Fibroblast of skin of abdomen (primary cell): ENCODE results near the gene WEE2.
A peak's percentile ranks its signal among the peaks of the same experiment; 100 is the strongest.
"Not testable (repeated sequence)": the region's sequence is repeated elsewhere in the genome, so short reads cannot be mapped to it uniquely, and the experiment has no call there.

Experiments
- DNase-seq: peaks from one replicate; pipeline ENCODE4 v3.0.0-alpha.2; 2013

Gene WEE2

GRCh38 chr7:141714571-141714970 is 6.4 kb downstream of the WEE2 start:
- no peak for DNase-seq

GRCh38 chr7:141715018-141715417 is 6.9 kb downstream of the WEE2 start:
- no peak for DNase-seq

GRCh38 chr7:141715794-141716689 is 7.9 kb downstream of the WEE2 start:
- no peak for DNase-seq

DNA sequence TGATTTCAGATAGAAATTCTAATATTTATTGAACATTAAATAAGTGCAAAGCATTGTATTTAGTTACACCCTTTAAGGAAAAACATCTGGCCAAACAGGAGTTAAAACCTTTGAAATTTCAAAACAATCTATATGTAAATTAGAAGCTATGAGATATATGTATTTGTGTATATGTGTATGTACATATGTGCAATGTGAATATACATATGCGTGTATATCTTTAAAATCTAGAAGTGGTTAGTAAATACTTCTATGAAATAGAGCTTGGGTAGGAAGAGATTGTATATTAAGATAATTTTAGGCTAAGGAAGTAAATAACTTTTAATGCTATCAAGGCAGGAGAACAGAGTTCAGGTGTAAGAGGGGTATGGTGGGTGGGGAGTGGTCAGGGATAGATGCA is 9.3 kb downstream of the WEE2 start:
- no peak for DNase-seq

- DNase-seq: no peak
Measured at GRCh38 chr7:141722529-141722928, 14.4 kb downstream of the WEE2 start.

DNA sequence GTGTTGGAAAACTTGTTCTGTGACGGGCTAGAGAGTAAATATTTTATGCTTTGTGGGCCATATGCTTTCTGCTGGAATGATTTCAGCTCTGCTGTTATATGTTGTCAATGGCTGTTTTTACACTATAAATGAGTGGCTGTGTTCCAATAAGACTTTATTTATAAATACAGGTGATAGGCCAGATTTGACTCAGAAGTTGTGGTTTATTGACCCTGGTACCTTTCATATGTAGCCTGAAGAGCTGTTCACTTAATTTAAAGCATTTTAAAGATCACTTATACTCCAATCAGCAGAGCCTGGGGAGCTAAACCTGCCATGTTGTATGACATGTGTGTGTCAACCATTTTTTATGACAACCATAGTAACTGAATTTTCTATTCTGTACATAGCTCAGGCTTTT is 20.9 kb downstream of the WEE2 start:
- DNase-seq: no peak

DNA sequence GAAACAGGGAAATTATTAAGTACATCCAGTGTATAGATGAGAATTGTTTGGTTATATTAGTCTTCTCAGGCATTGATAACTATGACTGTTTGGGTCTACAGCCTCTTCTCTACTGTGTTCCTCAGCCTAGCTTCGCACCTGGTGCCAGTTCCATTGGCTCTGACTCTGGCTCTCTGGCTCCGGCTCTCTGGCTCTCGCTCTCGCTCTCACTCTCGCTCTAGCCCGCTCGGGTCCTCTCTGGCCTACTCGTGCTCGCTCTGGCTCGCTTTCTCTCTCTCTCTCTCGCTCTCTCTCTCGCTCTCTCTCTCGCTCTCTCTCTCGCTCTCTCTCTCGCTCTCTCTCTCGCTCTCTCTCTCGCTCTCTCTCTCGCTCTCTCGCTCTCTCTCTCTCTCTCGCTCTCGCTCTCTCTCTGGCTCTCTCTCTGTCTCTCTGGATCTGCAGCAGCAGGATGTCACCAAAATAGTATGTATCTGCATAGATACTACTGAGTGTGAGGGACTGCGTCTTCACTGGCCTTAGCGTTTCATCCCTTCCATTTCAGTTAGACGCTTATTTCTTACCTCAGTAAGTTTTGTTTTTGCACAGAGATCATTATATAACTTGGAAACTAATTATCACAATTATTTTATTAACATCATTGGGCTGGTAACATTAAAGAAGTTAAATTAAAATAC is 23.5 kb downstream of the WEE2 start:
- DNase-seq: no peak

DNA sequence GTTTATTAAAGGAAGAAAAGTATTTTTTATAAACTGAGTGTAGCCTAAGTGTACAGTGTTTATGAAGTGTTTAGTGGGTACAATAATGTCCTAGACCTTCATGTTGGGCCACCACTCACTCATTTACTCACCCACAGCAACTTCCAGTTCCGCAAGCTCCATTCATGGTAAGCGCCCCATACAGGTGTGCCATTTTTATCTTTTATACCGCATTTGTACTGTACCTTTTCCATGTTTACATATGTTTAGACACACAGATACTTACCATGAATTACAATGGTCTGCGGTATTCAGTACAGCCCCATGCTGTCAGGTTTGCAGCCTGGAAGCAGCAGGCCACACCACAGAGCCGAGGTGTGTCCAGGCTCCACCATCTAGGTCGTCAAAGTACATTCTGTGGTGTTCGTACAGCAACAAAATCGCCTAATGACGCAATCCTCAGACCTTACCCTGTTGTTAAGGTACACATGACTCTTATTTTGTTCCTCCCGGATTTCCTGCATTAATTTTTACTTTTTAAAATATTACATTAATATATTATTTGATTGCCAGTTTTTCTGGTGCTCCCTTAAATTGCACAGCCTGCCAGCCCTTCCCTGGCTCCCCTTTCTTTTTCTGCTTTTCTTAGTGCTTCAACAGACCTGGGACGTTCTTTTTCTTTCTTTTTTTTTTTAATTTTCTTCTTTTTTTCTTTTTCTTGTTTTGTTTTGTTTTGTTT is 29.1 kb downstream of the WEE2 start:
- DNase-seq: no peak

DNA sequence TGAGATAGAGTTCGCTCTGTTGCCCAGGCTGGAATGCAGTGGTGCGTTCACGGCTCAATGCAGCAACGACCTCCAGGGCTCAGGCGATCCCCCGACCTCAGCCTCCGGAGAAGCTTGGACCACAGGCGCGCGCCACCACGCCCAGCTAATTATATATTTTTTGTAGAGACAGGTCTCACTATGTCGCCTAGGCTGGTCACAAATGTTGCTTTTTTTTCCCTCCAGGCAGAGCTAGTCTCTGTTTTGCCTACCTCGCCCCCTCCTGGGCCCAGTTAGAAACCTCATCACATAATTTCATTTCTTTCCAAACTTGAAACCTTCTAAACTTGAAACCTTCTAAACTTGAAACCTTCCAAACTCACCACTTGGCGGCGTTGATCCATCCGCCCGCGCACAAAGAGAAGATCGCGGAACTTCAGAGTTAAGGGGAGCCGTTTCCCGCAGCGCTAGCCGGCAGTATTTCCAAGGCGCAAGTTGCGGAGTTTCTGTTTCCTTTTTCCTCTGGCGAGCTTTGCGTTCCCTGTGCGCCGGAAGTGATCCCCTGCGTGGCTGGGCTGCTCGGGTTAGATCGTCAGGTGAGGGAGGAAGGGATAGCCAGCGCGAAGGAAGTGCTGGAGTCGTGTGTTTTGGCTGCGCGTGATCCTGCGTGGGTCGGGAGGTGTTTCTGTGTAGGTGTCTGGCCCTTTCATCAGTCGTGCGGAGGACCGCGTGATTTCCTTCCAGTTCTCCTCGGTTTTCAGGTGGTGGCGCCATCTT is 29.9 kb downstream of the WEE2 start, which contains the start of gene SSBP1:
SSBP1 (plus strand) TSS at position 523 of the 756 bp plus-strand sequence. CDS start 809 bp downstream, outside the sequence.
- peak; percentile 96 for DNase-seq

DNA sequence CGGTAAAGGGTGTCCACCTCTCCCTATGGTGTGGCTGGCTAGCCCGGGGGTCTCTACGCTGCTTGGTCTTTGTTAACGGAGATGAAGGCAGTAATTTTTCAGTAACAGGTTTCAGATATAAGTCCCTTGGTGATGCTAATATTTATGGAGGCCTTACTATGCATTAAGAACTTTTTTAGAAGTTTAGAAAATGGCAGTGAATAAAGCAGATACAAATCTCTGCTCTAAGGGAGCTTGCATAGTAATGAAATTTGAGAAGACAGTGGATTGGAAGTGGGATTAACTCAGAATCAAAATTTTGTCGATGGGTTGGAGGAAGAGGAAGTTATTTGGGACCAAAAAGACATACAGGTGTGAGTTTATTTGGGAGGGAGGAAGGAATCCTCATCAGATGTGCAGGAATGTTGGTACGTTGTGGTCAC is 30.4 kb downstream of the WEE2 start:
- DNase-seq: no peak

DNA sequence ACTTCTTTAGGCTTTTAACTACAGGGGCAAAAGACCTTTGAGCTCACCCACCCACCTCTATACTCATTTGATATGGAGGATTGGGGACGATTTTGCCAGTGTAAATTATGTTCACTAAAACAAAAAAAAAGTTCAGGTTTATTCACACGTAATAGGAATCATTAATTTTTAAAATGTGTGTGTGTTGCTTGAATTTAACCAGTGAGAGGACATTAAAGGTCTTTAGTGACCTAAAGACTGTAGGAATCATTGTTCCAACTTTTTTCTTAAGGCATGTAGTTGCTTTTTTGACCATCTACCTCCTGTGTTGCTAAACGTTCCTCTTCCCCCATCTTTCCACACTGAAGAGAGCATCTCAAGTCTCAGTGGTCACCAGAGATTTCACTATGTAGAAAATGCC is 31.1 kb downstream of the WEE2 start:
- no peak for DNase-seq

DNA sequence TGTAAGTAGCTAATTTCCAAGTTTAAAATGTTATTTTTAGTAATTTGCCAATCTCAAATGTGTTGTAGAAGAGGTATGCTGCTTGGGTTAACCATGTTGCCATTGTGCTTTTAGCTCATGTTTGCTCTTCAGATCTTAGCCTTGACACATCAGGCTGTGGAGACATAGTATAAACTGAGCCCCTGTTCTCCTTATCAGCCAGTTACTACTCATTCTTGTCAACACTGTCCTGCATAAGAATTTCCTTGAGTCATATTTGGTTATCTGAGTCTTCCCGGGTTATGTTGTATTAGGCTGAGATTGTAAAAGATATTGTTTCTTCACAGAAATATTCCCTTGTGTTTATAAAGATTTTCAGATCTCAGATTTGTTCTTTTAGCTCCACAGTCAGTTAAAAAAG is 34.1 kb downstream of the WEE2 start:
- no peak for DNase-seq

- no peak for DNase-seq
Measured at GRCh38 chr7:141744131-141744530, 36.0 kb downstream of the WEE2 start.

DNA sequence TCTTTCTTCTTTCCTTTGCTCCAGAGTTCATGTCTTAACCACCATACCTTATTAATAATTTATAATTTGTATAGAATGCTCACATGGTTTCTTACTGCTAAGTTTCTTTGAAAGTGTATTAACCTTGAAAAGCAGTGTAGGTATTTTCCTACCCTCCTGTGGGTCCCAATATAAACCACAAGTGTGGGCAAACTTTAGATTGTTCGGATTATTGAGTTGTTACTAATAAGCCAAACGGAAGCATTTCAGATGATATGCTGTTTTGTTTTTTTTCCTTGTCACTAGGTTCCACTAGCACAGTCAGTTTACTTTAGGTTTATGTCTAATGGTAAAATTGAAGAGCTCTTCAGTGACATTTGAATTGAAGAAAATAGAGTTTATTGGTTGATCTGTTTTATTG is 40.2 kb downstream of the WEE2 start:
- DNase-seq: no peak

- peak; percentile 26 for DNase-seq
Measured at GRCh38 chr7:141751904-141752303, 43.8 kb downstream of the WEE2 start.

DNA sequence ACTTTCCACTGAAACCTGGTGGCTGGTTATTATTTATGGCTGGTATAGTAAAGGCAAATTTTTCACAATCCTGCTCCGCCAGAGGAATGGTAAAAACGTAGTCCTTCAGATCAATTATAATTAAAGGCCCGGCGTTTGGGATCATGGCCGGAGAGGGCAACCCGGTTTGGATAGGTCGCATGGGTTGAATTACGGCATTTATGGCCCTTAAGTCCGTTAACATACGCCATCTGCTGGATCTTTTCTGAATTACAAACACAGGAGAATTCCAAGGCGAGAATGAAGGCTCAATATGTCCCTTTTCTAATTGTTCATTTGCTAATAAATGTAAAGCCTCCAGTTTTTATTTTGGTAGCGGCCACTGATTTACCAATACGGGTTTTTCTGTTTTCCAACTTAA is 44.5 kb downstream of the WEE2 start:
- DNase-seq: no peak

GRCh38 chr7:141754939-141755338 is 46.8 kb downstream of the WEE2 start:
- no peak for DNase-seq

DNA sequence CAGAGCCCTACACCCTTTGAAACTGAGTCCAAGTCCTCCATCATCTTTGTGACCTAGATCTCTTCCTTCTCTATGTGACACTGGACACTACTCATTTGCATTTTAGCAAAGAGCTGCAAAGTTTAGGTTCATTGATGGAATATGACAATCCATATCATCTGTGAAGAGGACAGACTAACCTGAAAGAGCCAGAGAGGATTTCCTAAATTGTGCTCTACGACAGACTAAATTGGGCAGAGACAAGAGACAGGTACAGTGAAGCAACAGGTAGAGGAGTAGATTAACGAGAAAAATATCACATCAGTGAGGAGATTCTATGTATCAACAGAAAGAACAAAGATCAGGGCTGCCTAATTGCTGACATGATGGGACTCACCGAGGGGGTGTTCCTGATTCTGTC is 55.6 kb downstream of the WEE2 start, which contains the start of gene TAS2R3:
TAS2R3 (plus strand) TSS at position 301 of the 400 bp plus-strand sequence; CDS start at position 363, 62 bp downstream.
- DNase-seq: no peak

- not testable (repeated sequence) for DNase-seq
Measured at GRCh38 chr7:141770083-141770583, 62.0 kb downstream of the WEE2 start.

- no peak for DNase-seq
Measured at GRCh38 chr7:141776374-141776773, 68.2 kb downstream of the WEE2 start, which contains the start of gene TAS2R4. TAS2R4 (plus strand) TSS chr7:141776674; CDS start chr7:141778489, 1,815 bp downstream.
